Endothelial cell of umbilical vein (primary cell): ENCODE results near the gene AOX1. TPM values are rescaled to one million over a fixed set of nuclear protein-coding genes. Genes with fewer than 3 reads are reported as not detected.

Experiments
- BruUV-seq: library from RNA; stranded (reverse); fragments of 400-500 nt; replicated peaks from 2 replicates; lab custom pipeline; 2021; lab: Mats Ljungman, UMichigan
- CTCF ChIA-PET: fragments of 300-600, 350-600 bp; sonication (Branson Sonifier 250); formaldehyde crosslinking; loops from one replicate; lab custom pipeline; 2021; ENCODE audit warnings: antibody characterized with exemption, inconsistent platforms; lab: Charles Lee
- POLR2A ChIA-PET: fragments of 300-600, 350-600 bp; sonication (Branson Sonifier 250); formaldehyde crosslinking; loops from one replicate; lab custom pipeline; 2021; ENCODE audit warnings: antibody characterized with exemption, inconsistent platforms; lab: Charles Lee
- DNase-seq: peaks from one replicate; pipeline ENCODE4 v3.0.0-alpha.2; 2011; ENCODE audit warnings: low read depth, low spot score
- FAIRE-seq: peaks from 2 replicates; lab custom pipeline; 2011; peaks lifted over from hg19 to GRCh38; lab: Jason Lieb, UNC
- H2AFZ ChIP-seq: 2 replicates; pipeline ENCODE4 v1.6.0; 2012; ENCODE audit warnings: low read depth, low read length, control low read depth, inconsistent platforms
- H3K27ac ChIP-seq: 2 replicates; pipeline ENCODE4 v1.5.1; 2011; ENCODE audit warnings: low read depth, mild to moderate bottlenecking, control low read depth, low read length, moderate library complexity; ENCODE audit not compliant: insufficient read depth
- H3K27me3 ChIP-seq, 2 experiments: 2 replicates each; pipeline versions ENCODE4 v1.6.0 to v1.6.1; 2011; ENCODE audit warnings: low read length in 2 of 2, mixed read lengths in 1 of 2; ENCODE audit not compliant: control insufficient read depth in 2 of 2, insufficient read depth in 2 of 2
- H3K36me3 ChIP-seq, 2 experiments: 2 replicates in 1 of 2; 3 replicates in 1 of 2; pipeline ENCODE4 v1.5.1; 2011; ENCODE audit warnings: low read length in 2 of 2, mild to moderate bottlenecking in 1 of 2, moderate library complexity in 1 of 2; ENCODE audit not compliant: control insufficient read depth in 2 of 2, insufficient read depth in 2 of 2; ENCODE audit errors: extremely low read depth in 1 of 2
- H3K4me1 ChIP-seq: 3 replicates; pipeline ENCODE4 v1.5.1; 2011; ENCODE audit warnings: mild to moderate bottlenecking, low read length; ENCODE audit not compliant: control insufficient read depth, insufficient read depth; ENCODE audit errors: extremely low read depth
- H3K4me2 ChIP-seq: 2 replicates; pipeline ENCODE4 v1.6.1; 2011; ENCODE audit warnings: low read length, control low read depth, mixed read lengths; ENCODE audit not compliant: insufficient read depth
- H3K4me3 ChIP-seq, 3 experiments: fragments of 200-600 bp in 1 of 3; sonication (generic), shearing (Covaris generic) in 1 of 3; replicated peaks in 1 of 3; 2 replicates each; pipeline ENCODE4 v1.5.1; 2011 to 2016; ENCODE audit warnings: control low read depth in 3 of 3, low read length in 3 of 3, mild to moderate bottlenecking in 2 of 3, inconsistent platforms in 1 of 3, low read depth in 1 of 3, moderate library complexity in 1 of 3; ENCODE audit not compliant: insufficient read depth in 1 of 3
- H3K79me2 ChIP-seq: 2 replicates; pipeline ENCODE4 v1.6.0; 2012; ENCODE audit warnings: low read length, inconsistent platforms; ENCODE audit not compliant: control insufficient read depth, insufficient read depth
- H3K9ac ChIP-seq: replicated peaks from 2 replicates; pipeline ENCODE3; 2011; ENCODE audit warnings: low read length, control low read depth; ENCODE audit not compliant: insufficient read depth; ENCODE audit errors: extremely low read depth
- H3K9me1 ChIP-seq: replicated peaks from 3 replicates; pipeline ENCODE4 v1.6.0; 2011; ENCODE audit warnings: mild to moderate bottlenecking, low read length; ENCODE audit not compliant: control insufficient read depth, insufficient read depth; ENCODE audit errors: extremely low read depth
- H3K9me3 ChIP-seq: replicated peaks from 2 replicates; pipeline ENCODE4 v1.5.1; 2012; ENCODE audit warnings: low read length, inconsistent platforms; ENCODE audit not compliant: control insufficient read depth, insufficient read depth
- H4K20me1 ChIP-seq: replicated peaks from 2 replicates; pipeline ENCODE3; 2011; ENCODE audit warnings: mild to moderate bottlenecking, low read length; ENCODE audit not compliant: control insufficient read depth, insufficient read depth; ENCODE audit errors: extremely low read depth
- EZH2 ChIP-seq: IDR thresholded peaks from 2 replicates; pipeline ENCODE4 v1.6.1; 2012; ENCODE audit warnings: borderline replicate concordance, low read depth, mild to moderate bottlenecking, moderate library complexity, low read length, inconsistent platforms; ENCODE audit not compliant: severe bottlenecking
- FOS ChIP-seq: IDR thresholded peaks from 2 replicates; pipeline ENCODE4 v1.6.1; 2011; ENCODE audit warnings: mild to moderate bottlenecking, low read length, moderate library complexity, borderline replicate concordance; ENCODE audit not compliant: insufficient read depth
- GATA2 ChIP-seq: IDR thresholded peaks from 2 replicates; pipeline ENCODE4 v1.7.0; 2011; ENCODE audit warnings: low read depth, mild to moderate bottlenecking, moderate library complexity, mixed read lengths, low read length; ENCODE audit not compliant: insufficient read length, insufficient read depth
- JUN ChIP-seq: IDR thresholded peaks from 2 replicates; pipeline ENCODE4 v1.6.1; 2011; ENCODE audit warnings: borderline replicate concordance, low read depth; ENCODE audit not compliant: insufficient read length, insufficient read depth
- MYC ChIP-seq: IDR thresholded peaks from one replicate; pipeline ENCODE4 v1.6.1; 2011; ENCODE audit warnings: mild to moderate bottlenecking, low read depth, low read length
- POLR2A ChIP-seq: IDR thresholded peaks from 2 replicates; pipeline ENCODE4 v1.6.1; 2012; ENCODE audit warnings: low read depth, mild to moderate bottlenecking, control low read depth, low read length
- POLR2AphosphoS5 ChIP-seq: IDR thresholded peaks from 2 replicates; pipeline ENCODE4 v1.6.1; 2012; ENCODE audit warnings: low read depth, mild to moderate bottlenecking, control low read depth, low read length, moderate library complexity; ENCODE audit not compliant: insufficient read depth
- dilution Hi-C: fragments of 300-500 bp; cut with MboI; formaldehyde crosslinking; loops from one replicate; pipeline ENCODE4 v1.15.0; 2019; ENCODE audit warnings: low sequenced_read_pairs; ENCODE audit not compliant: extremely low pct_ligation_motif_present
- intact Hi-C: fragments of 100-400 bp; cut with micrococcal nuclease; formaldehyde crosslinking; loops from one replicate; pipeline ENCODE4 v1.10.0; 2022
- polyA plus RNA-seq, 4 experiments: library from polyadenylated mRNA; depleted of rRNA in 3 of 4; stranded (reverse) in 3 of 4; unstranded in 1 of 4; fragments of >200 nt; gene quantifications; 2 replicates each; pipeline versions ENCODE4 v1.2.1 to v1.2.3, GENCODE V29; 2011 to 2012; ENCODE audit warnings: missing spikeins in 1 of 4
- total RNA-seq: library from RNA; stranded (reverse); gene quantifications from 2 replicates; pipeline ENCODE4 v1.2.3, GENCODE V29; 2021
- TF ChIP-seq, protein P1 (sequence below): IDR thresholded peaks from 2 replicates; pipeline ENCODE4 v1.6.1; 2011; ENCODE audit not compliant: insufficient read depth, insufficient read length
- TF ChIP-seq, protein P2 (sequence below), 2 donors: IDR thresholded peaks; 1 replicate in 1 of 2; 2 replicates in 1 of 2; pipeline ENCODE4 v1.5.1; 2011; ENCODE audit warnings: low read length in 2 of 2, mild to moderate bottlenecking in 2 of 2, moderate library complexity in 2 of 2, control low read depth in 1 of 2, inconsistent platforms in 1 of 2, low read depth in 1 of 2; ENCODE audit not compliant: insufficient read depth in 1 of 2; ENCODE audit errors: extremely low read depth in 1 of 2

Gene AOX1
- total and polyA plus RNA-seq, 2 donors (not counting 3 experiments of a cell fraction or from before 2014, with no cell fraction given) = 0.03 to 0.46 TPM

DNA sequence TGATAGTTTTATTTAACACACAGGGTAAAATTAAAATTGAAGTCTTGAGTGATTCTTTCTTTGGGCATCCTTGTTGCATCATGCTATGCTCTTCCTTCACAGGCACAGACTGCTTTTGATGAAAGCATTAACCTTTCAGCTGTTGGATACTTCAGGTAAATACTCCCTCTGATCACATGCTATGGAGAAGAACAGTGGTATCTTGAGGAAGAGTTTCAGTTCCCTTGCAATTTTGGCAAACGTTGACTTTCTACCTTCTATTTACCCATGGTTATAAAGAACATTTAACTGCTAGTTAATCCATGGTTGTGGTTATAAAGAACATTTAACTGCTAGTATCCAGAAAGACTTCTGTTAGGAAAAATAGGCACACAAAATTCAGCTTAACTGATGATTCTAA is 75.7 kb downstream of the AOX1 start:
- no peaks in the 10 kb centered on the region for H3K4me1 ChIP-seq
- ChIA-PET POLR2A (no interaction called here), CTCF (no interaction called here)
- H3K27ac ChIP-seq = no peak overlapping the region
- no peaks in the 10 kb centered on the region for H3K36me3 ChIP-seq
- BruUV-seq = no TSS peak
- H3K4me3 ChIP-seq = no peak overlapping the region
- no peaks in the 10 kb centered on the region for H4K20me1 ChIP-seq
- TF ChIP-seq FOS = no peak
- no peak for TF ChIP-seq POLR2AphosphoS5
- TF ChIP-seq JUN = no peak
- no peak for TF ChIP-seq POLR2A
- TF ChIP-seq, protein P1, sequence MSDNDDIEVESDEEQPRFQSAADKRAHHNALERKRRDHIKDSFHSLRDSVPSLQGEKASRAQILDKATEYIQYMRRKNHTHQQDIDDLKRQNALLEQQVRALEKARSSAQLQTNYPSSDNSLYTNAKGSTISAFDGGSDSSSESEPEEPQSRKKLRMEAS = no peak
- TF ChIP-seq, protein P2, sequence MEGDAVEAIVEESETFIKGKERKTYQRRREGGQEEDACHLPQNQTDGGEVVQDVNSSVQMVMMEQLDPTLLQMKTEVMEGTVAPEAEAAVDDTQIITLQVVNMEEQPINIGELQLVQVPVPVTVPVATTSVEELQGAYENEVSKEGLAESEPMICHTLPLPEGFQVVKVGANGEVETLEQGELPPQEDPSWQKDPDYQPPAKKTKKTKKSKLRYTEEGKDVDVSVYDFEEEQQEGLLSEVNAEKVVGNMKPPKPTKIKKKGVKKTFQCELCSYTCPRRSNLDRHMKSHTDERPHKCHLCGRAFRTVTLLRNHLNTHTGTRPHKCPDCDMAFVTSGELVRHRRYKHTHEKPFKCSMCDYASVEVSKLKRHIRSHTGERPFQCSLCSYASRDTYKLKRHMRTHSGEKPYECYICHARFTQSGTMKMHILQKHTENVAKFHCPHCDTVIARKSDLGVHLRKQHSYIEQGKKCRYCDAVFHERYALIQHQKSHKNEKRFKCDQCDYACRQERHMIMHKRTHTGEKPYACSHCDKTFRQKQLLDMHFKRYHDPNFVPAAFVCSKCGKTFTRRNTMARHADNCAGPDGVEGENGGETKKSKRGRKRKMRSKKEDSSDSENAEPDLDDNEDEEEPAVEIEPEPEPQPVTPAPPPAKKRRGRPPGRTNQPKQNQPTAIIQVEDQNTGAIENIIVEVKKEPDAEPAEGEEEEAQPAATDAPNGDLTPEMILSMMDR (IDR thresholded peaks at IDR 0.05; ENCODE audit: extremely low read depth in 1 of 2, insufficient read depth in 1 of 2, low read depth in 1 of 2, low read length in 2 of 2) = no peak
- TF ChIP-seq MYC = no peak
- TF ChIP-seq GATA2 = no peak
- TF ChIP-seq EZH2 = no peak
- DNase-seq (no peak), FAIRE-seq (no peak)
- H3K9me1 ChIP-seq = no peaks in the 10 kb centered on the region
- H3K79me2 ChIP-seq = no peaks in the 10 kb centered on the region
- H3K9me3 ChIP-seq = no peaks in the 10 kb centered on the region
- H3K27me3 ChIP-seq = peaks cover 3 to 19% of the 10 kb centered on the region in 2 experiments
- H2AFZ ChIP-seq = no peak overlapping the region
- intact Hi-C loops = no loop called here
- no peak overlapping the region for H3K4me2 ChIP-seq
- H3K9ac ChIP-seq = no peak overlapping the region
- dilution Hi-C loops = no loop called here
